ENCODE data around the gene MEIS2.

The MEIS2 gene

GRCh38 chr15:37100966-37101215, 542 bp upstream of the MEIS2 start:
- Mint-ChIP-seq H3K27ac (peak overlapping the region; percentile 98 to 100 (median 100)), H3K27me3 (ENCODE audit: low read depth) (peaks cover 73% of the 10 kb centered on the region), H3K9me3 (peaks cover 6% of the 10 kb centered on the region), H3K36me3 (ENCODE audit: low read depth) (peaks cover 42% of the 10 kb centered on the region), H3K4me1 (peaks cover 32% of the 10 kb centered on the region), H3K4me3 (peak overlapping the region; percentile 96 to 98 (median 98))
- TF ChIP-seq CTCF (IDR thresholded peaks at IDR 0.05; ENCODE audit: unreplicated experiment in 3 of 3), result no peak

GRCh38 chr15:37099319-37100108, 835 bp downstream of the MEIS2 start:
- peaks cover 48% of the 10 kb centered on the region for H3K36me3 Mint-ChIP-seq (ENCODE audit: low read depth)
- H3K4me3 Mint-ChIP-seq, result peak overlapping the region; percentile 96 to 98 (median 98)
- no peak for TF ChIP-seq CTCF (IDR thresholded peaks at IDR 0.05; ENCODE audit: unreplicated experiment in 3 of 3)
- H3K9me3 Mint-ChIP-seq, result peaks cover 6% of the 10 kb centered on the region
- peak overlapping the region; percentile 98 to 100 (median 100) for H3K27ac Mint-ChIP-seq
- H3K4me1 Mint-ChIP-seq, result peaks cover 27% of the 10 kb centered on the region
- peaks cover 67% of the 10 kb centered on the region for H3K27me3 Mint-ChIP-seq (ENCODE audit: low read depth)

- H3K27ac Mint-ChIP-seq, result peak overlapping the region; percentile 98 to 100 (median 100)
- peaks cover 28% of the 10 kb centered on the region for H3K4me1 Mint-ChIP-seq
- H3K36me3 Mint-ChIP-seq (ENCODE audit: low read depth), result peaks cover 48% of the 10 kb centered on the region
These were observed 1.7 kb downstream of the MEIS2 start for GRCh38 chr15:37098468-37099318.

GRCh38 chr15:37097144-37097919, 3.0 kb downstream of the MEIS2 start:
- peak overlapping the region; percentile 96 to 98 (median 98) for H3K4me3 Mint-ChIP-seq
- H3K9me3 Mint-ChIP-seq, result peaks cover 6% of the 10 kb centered on the region
- H3K27me3 Mint-ChIP-seq (ENCODE audit: low read depth), result peaks cover 56% of the 10 kb centered on the region
- peaks cover 57% of the 10 kb centered on the region for H3K36me3 Mint-ChIP-seq (ENCODE audit: low read depth)
- TF ChIP-seq CTCF (IDR thresholded peaks at IDR 0.05; ENCODE audit: unreplicated experiment in 3 of 3), result no peak
- H3K27ac Mint-ChIP-seq, result peak overlapping the region; percentile 98 to 100 (median 100)
- peaks cover 38% of the 10 kb centered on the region for H3K4me1 Mint-ChIP-seq

More at GRCh38 chr15:37098468-37099318, 1.7 kb downstream of the MEIS2 start:
- Mint-ChIP-seq H3K9me3 (peaks cover 6% of the 10 kb centered on the region), H3K27me3 (ENCODE audit: low read depth) (peaks cover 65% of the 10 kb centered on the region), H3K4me3 (peak overlapping the region; percentile 96 to 98 (median 98))
- TF ChIP-seq CTCF (IDR thresholded peaks at IDR 0.05; ENCODE audit: unreplicated experiment in 3 of 3), result no peak

GRCh38 chr15:37096558-37097143, 3.7 kb downstream of the MEIS2 start:
- peaks cover 40% of the 10 kb centered on the region for H3K4me1 Mint-ChIP-seq
- peaks cover 3% of the 10 kb centered on the region for H3K9me3 Mint-ChIP-seq
- H3K27ac Mint-ChIP-seq, result peak overlapping the region; percentile 98 to 100 (median 100)
- H3K27me3 Mint-ChIP-seq (ENCODE audit: low read depth), result peaks cover 49% of the 10 kb centered on the region
- H3K36me3 Mint-ChIP-seq (ENCODE audit: low read depth), result peaks cover 61% of the 10 kb centered on the region
- TF ChIP-seq CTCF (IDR thresholded peaks at IDR 0.05; ENCODE audit: unreplicated experiment in 3 of 3), result no peak
- H3K4me3 Mint-ChIP-seq, result peak overlapping the region; percentile 96 to 98 (median 98)

Data from nephron (organoid).